ENCODE data around the gene AMN.

GRCh38 chr14:102898776-102899515, 23.5 kb upstream of the AMN start:
- TF ChIP-seq RXRA (IDR thresholded peaks at IDR 0.05), result no peak
- TF ChIP-seq, protein P1, sequence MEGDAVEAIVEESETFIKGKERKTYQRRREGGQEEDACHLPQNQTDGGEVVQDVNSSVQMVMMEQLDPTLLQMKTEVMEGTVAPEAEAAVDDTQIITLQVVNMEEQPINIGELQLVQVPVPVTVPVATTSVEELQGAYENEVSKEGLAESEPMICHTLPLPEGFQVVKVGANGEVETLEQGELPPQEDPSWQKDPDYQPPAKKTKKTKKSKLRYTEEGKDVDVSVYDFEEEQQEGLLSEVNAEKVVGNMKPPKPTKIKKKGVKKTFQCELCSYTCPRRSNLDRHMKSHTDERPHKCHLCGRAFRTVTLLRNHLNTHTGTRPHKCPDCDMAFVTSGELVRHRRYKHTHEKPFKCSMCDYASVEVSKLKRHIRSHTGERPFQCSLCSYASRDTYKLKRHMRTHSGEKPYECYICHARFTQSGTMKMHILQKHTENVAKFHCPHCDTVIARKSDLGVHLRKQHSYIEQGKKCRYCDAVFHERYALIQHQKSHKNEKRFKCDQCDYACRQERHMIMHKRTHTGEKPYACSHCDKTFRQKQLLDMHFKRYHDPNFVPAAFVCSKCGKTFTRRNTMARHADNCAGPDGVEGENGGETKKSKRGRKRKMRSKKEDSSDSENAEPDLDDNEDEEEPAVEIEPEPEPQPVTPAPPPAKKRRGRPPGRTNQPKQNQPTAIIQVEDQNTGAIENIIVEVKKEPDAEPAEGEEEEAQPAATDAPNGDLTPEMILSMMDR (IDR thresholded peaks at IDR 0.05; ENCODE audit: low read depth, low read length, missing input control), result no peak
- TF ChIP-seq, protein P2, sequence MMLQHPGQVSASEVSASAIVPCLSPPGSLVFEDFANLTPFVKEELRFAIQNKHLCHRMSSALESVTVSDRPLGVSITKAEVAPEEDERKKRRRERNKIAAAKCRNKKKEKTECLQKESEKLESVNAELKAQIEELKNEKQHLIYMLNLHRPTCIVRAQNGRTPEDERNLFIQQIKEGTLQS (IDR thresholded peaks at IDR 0.05), result no peak
- no peak for TF ChIP-seq RAD21 (IDR thresholded peaks at IDR 0.05)
- no peak for TF ChIP-seq REST (IDR thresholded peaks at IDR 0.05)
- TF ChIP-seq, protein P3, sequence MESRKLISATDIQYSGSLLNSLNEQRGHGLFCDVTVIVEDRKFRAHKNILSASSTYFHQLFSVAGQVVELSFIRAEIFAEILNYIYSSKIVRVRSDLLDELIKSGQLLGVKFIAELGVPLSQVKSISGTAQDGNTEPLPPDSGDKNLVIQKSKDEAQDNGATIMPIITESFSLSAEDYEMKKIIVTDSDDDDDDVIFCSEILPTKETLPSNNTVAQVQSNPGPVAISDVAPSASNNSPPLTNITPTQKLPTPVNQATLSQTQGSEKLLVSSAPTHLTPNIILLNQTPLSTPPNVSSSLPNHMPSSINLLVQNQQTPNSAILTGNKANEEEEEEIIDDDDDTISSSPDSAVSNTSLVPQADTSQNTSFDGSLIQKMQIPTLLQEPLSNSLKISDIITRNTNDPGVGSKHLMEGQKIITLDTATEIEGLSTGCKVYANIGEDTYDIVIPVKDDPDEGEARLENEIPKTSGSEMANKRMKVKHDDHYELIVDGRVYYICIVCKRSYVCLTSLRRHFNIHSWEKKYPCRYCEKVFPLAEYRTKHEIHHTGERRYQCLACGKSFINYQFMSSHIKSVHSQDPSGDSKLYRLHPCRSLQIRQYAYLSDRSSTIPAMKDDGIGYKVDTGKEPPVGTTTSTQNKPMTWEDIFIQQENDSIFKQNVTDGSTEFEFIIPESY (IDR thresholded peaks at IDR 0.05), result no peak
- no peak for TF ChIP-seq JUND (IDR thresholded peaks at IDR 0.05)

All from liver (tissue), 3 donors.